Panc1 (cell line): ENCODE results near the gene NACC1. TPM values are rescaled to one million over a fixed set of nuclear protein-coding genes. Genes with fewer than 3 reads are reported as not detected.

Experiments
- ATAC-seq: fragments of 200-7000 bp; cut with Tn5 transposase; 2 replicates; pipeline ENCODE4 v1.9.1; 2020; ENCODE audit warnings: mild to moderate bottlenecking, moderate library complexity
- BruUV-seq: library from RNA; stranded (reverse); fragments of 400-500 nt; replicated peaks from 2 replicates; lab custom pipeline; 2021; lab: Mats Ljungman, UMichigan
- CTCF ChIA-PET: fragments of 300-600 bp; sonication (Branson Sonifier 250); formaldehyde crosslinking; loops from one replicate; lab custom pipeline; 2022; ENCODE audit warnings: antibody characterized with exemption; lab: Charles Lee
- POLR2A ChIA-PET: fragments of 300-600 bp; sonication (Branson Sonifier 250); formaldehyde crosslinking; loops from one replicate; lab custom pipeline; 2022; ENCODE audit warnings: antibody characterized with exemption; lab: Charles Lee
- DNase-seq: peaks from one replicate; pipeline ENCODE4 v3.0.0-alpha.2; 2010; ENCODE audit warnings: low read depth, low spot score
- H3K27ac ChIP-seq: 2 replicates; pipeline ENCODE4 v1.5.1; 2011; ENCODE audit warnings: mild to moderate bottlenecking, low read length, inconsistent platforms
- H3K27me3 ChIP-seq: fragments of 200-500 bp; sonication (Bioruptor generic); 2 replicates; pipeline ENCODE4 v1.6.0; 2014; ENCODE audit warnings: low read length, inconsistent platforms; ENCODE audit not compliant: control insufficient read depth, insufficient read depth
- H3K36me3 ChIP-seq: fragments of 200-500 bp; sonication (Bioruptor generic); 2 replicates; pipeline ENCODE4 v1.5.1; 2014; ENCODE audit warnings: inconsistent platforms, mild to moderate bottlenecking, low read length, moderate library complexity; ENCODE audit not compliant: control insufficient read depth, insufficient read depth
- H3K4me1 ChIP-seq: 2 replicates; pipeline ENCODE4 v1.5.1; 2011; ENCODE audit warnings: inconsistent platforms, mild to moderate bottlenecking, low read length, moderate library complexity; ENCODE audit not compliant: control insufficient read depth, insufficient read depth
- H3K4me3 ChIP-seq, 2 experiments: 2 replicates each; pipeline ENCODE4 v1.5.1; 2011 to 2012; ENCODE audit warnings: low read depth in 2 of 2, low read length in 2 of 2, mild to moderate bottlenecking in 2 of 2, inconsistent platforms in 1 of 2, moderate library complexity in 1 of 2
- H3K9me3 ChIP-seq: fragments of 200-500 bp; sonication (Bioruptor generic); 2 replicates; pipeline ENCODE4 v1.5.1; 2014; ENCODE audit warnings: low read depth, mild to moderate bottlenecking, inconsistent platforms, low read length, moderate library complexity; ENCODE audit not compliant: control insufficient read depth, insufficient read depth
- POLR2AphosphoS5 ChIP-seq: IDR thresholded peaks from 2 replicates; pipeline ENCODE4 v1.6.1; 2012; ENCODE audit warnings: mild to moderate bottlenecking, low read depth, low read length, moderate library complexity
- SIN3A ChIP-seq: IDR thresholded peaks from 2 replicates; pipeline ENCODE4 v1.6.1; 2012; ENCODE audit warnings: low read depth, mild to moderate bottlenecking, low read length, moderate library complexity, borderline replicate concordance; ENCODE audit not compliant: insufficient read depth
- TCF7L2 ChIP-seq: IDR thresholded peaks from 2 replicates; pipeline ENCODE4 v1.6.1; 2011; ENCODE audit warnings: mild to moderate bottlenecking, low read depth, low read length, inconsistent platforms
- in situ Hi-C: cut with HindIII; loops from 2 replicates; pipeline ENCODE4 v1.10.0; 2016; ENCODE audit warnings: low sequenced_read_pairs, low pct_unique_long_range_greater_than_20kb
- intact Hi-C: fragments of 100-400 bp; cut with micrococcal nuclease; formaldehyde crosslinking; loops from one replicate; pipeline ENCODE4 v1.10.0; 2022; ENCODE audit not compliant: unreplicated experiment
- total RNA-seq: library from RNA; stranded (reverse); gene quantifications from one replicate; pipeline ENCODE4 v1.2.1, GENCODE V29; 2021; ENCODE audit not compliant: unreplicated experiment
- TF ChIP-seq, protein P1 (sequence below), 2 experiments: IDR thresholded peaks; 2 replicates each; pipeline ENCODE4 v1.6.1; 2011 to 2012; ENCODE audit warnings: low read depth in 2 of 2, control low read depth in 1 of 2, low read length in 1 of 2, mild to moderate bottlenecking in 1 of 2, moderate library complexity in 1 of 2; ENCODE audit not compliant: insufficient read depth in 1 of 2
- TF ChIP-seq, protein P2 (sequence below): fragments of 450-650 bp; IDR thresholded peaks from 2 replicates; pipeline ENCODE4 v1.5.1; 2017; ENCODE audit warnings: mild to moderate bottlenecking

NACC1 gene
- total RNA-seq, 1 experiment from 2014 or later: 129 TPM

DNA sequence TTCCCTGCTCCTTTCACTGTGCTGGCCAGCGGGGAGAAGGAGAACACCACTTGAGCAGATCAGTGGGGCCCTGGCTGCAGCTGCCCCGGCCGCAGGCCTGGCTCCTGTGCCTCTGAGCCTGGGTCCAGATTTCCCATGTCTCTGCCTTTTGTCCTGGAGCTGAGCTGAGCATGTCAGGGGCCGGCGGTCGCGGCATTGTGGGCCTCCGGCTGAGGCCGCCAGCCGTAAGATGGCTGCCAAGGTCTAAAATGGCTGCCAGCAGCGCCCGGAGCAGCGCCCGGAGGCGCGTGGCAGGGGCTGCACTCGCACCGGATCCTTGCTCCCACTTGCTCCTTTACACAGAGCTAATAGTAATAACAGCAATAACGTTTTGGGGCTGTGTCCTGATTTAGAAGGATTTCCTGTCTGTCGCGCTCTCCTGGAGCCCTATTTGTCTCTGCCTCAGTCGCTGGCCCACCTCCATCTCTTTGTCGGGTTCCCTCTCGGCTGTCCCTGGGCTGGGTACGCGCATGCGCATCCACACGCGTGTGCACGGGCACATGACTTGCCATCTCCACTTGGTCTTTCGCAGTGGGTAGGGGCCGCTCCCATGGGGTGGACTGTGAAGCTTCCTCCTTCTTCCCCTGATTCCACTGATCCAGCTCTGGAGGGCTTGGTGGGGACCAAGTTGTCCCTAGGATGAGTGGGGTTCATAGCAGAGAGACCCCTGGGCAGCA is 47.5 kb upstream of the NACC1 start:
- TF ChIP-seq SIN3A (no peak), POLR2AphosphoS5 (no peak), TCF7L2 (no peak)
- TF ChIP-seq, protein P1, sequence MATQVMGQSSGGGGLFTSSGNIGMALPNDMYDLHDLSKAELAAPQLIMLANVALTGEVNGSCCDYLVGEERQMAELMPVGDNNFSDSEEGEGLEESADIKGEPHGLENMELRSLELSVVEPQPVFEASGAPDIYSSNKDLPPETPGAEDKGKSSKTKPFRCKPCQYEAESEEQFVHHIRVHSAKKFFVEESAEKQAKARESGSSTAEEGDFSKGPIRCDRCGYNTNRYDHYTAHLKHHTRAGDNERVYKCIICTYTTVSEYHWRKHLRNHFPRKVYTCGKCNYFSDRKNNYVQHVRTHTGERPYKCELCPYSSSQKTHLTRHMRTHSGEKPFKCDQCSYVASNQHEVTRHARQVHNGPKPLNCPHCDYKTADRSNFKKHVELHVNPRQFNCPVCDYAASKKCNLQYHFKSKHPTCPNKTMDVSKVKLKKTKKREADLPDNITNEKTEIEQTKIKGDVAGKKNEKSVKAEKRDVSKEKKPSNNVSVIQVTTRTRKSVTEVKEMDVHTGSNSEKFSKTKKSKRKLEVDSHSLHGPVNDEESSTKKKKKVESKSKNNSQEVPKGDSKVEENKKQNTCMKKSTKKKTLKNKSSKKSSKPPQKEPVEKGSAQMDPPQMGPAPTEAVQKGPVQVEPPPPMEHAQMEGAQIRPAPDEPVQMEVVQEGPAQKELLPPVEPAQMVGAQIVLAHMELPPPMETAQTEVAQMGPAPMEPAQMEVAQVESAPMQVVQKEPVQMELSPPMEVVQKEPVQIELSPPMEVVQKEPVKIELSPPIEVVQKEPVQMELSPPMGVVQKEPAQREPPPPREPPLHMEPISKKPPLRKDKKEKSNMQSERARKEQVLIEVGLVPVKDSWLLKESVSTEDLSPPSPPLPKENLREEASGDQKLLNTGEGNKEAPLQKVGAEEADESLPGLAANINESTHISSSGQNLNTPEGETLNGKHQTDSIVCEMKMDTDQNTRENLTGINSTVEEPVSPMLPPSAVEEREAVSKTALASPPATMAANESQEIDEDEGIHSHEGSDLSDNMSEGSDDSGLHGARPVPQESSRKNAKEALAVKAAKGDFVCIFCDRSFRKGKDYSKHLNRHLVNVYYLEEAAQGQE (IDR thresholded peaks at IDR 0.05; ENCODE audit: insufficient read depth in 1 of 2, low read depth in 2 of 2, low read length in 1 of 2): no peak
- TF ChIP-seq, protein P2, sequence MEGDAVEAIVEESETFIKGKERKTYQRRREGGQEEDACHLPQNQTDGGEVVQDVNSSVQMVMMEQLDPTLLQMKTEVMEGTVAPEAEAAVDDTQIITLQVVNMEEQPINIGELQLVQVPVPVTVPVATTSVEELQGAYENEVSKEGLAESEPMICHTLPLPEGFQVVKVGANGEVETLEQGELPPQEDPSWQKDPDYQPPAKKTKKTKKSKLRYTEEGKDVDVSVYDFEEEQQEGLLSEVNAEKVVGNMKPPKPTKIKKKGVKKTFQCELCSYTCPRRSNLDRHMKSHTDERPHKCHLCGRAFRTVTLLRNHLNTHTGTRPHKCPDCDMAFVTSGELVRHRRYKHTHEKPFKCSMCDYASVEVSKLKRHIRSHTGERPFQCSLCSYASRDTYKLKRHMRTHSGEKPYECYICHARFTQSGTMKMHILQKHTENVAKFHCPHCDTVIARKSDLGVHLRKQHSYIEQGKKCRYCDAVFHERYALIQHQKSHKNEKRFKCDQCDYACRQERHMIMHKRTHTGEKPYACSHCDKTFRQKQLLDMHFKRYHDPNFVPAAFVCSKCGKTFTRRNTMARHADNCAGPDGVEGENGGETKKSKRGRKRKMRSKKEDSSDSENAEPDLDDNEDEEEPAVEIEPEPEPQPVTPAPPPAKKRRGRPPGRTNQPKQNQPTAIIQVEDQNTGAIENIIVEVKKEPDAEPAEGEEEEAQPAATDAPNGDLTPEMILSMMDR: no peak
- ChIA-PET POLR2A (no interaction called here), CTCF (interaction anchor here (0.6 kb wide), 2 partner anchors 195 to 509 kb away, joined by 4 to 5 read pairs; no protein-coding TSS in a partner anchor)
- Histone ChIP-seq H3K27ac (no peak overlapping the region), H3K36me3 (no peaks in the 10 kb centered on the region), H3K9me3 (no peaks in the 10 kb centered on the region), H3K27me3 (no peaks in the 10 kb centered on the region), H3K4me3 (no peak overlapping the region), H3K4me1 (peaks cover 10% of the 10 kb centered on the region)
- no TSS peak for BruUV-seq
- intact Hi-C loops (no loop called here), in situ Hi-C loops (no loop called here)
- no peak for DNase-seq
- ATAC-seq: no peak

DNA sequence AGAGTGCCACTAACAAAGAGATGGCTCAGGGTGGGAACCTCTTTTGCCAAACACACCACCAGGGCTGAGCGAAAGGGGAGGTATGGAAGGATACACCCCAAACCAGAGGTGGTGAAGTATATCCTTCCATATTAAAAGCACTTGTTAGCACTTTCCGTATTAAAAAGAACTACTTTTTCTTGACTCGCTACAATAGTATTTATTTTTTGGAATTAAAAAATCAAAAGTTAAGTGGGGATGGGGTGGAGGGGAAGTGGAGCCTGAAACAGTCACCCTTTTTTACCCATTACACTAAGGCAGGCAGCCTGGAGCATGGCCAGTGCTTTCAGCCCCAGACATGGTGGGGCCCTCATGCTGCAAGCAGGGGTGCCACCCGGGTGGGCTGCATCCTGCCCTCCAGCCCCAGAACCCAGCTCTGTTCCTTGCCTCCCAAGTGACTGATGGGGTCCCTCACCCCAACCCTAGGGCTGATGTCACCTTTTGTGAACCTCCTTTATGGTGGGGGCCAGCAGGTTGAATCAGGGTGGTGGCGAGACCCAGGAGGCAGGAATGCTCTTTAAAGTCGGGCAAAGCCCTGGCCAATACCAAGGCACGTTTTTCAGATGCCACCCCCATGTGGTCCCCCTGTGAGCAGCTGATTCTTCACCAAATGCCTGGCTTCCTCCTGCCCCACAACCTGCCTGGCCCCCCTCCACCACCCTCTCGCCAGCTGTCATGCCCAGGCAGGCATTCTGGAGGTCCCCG is 46.4 kb upstream of the NACC1 start:
- CTCF ChIA-PET: no interaction called here

More for the DNA sequence above, 46.4 kb upstream of the NACC1 start:
- H3K27ac ChIP-seq: no peak overlapping the region
- ATAC-seq: no peak
- intact Hi-C loops (no loop called here), in situ Hi-C loops (no loop called here)
- no peak for DNase-seq
- H3K9me3 ChIP-seq: no peaks in the 10 kb centered on the region
- no peak overlapping the region for H3K4me3 ChIP-seq
- no peaks in the 10 kb centered on the region for H3K27me3 ChIP-seq
- no peaks in the 10 kb centered on the region for H3K36me3 ChIP-seq
- TF ChIP-seq POLR2AphosphoS5: no peak
- TF ChIP-seq, protein P1 (IDR thresholded peaks at IDR 0.05; ENCODE audit: insufficient read depth in 1 of 2, low read depth in 2 of 2, low read length in 1 of 2): no peak
- TF ChIP-seq, protein P2: no peak
- TF ChIP-seq SIN3A: no peak
- TF ChIP-seq TCF7L2: no peak
- POLR2A ChIA-PET: no interaction called here
- no TSS peak for BruUV-seq
- peaks cover 10% of the 10 kb centered on the region for H3K4me1 ChIP-seq
